KBM-7 (cell line): ENCODE results near the gene MIGA2.

ENCODE experiments used
- DNase-seq: peaks from one replicate; pipeline ENCODE4 v3.0.0-alpha.2; 2015
- in situ Hi-C: fragments of 300-500 bp; cut with MboI; formaldehyde crosslinking; loops from 2 replicates; pipeline ENCODE4 v1.14.3; 2020; ENCODE audit warnings: low sequenced_read_pairs, low pct_unique_long_range_greater_than_20kb, mixed read lengths

Gene MIGA2

DNA sequence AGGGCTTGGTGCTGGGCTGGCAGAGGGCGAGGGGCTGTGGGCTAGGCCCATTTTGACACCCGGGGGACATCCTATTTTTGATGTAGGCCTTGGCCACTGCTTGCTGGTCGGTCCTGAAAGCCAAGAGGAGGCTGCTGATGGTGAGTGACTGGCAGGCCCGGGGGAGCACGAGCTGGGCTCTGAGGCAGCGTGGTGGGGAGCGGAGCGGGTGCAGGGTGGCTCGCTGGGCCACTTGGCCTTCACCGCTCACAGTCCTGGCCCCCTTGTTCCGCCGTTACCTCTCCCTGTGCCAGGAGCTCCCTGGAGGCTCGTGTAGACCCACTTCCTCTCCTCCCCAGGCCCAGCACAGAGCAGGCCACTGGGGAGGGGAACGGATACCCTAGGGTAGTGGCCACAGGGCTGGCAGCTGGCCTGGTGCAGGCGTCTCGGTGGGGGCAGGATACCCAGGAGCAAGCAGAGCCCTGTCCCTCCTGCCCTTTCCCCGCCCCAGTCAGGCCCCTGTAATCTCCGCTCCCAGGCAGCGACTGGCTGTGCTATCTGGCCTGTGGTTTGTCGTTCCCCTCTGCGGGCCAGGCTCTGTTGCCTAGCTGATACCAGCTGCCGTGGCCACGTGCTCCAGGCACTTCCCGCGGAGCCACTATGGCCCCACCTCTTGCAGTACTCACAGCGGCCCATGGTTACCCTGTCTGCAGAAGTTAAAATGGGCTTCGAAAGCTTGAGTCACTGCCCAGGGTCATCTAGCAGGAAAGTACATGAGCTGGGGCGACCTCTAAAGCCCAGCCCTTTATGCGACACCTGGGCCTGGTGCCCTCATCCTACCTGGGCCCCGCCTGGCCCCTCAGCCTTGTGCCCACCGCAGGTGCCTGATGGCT lies 32.8 kb downstream of the MIGA2 start:
- DNase-seq, result peak; percentile 91
- in situ Hi-C loops, result no loop called here

DNA sequence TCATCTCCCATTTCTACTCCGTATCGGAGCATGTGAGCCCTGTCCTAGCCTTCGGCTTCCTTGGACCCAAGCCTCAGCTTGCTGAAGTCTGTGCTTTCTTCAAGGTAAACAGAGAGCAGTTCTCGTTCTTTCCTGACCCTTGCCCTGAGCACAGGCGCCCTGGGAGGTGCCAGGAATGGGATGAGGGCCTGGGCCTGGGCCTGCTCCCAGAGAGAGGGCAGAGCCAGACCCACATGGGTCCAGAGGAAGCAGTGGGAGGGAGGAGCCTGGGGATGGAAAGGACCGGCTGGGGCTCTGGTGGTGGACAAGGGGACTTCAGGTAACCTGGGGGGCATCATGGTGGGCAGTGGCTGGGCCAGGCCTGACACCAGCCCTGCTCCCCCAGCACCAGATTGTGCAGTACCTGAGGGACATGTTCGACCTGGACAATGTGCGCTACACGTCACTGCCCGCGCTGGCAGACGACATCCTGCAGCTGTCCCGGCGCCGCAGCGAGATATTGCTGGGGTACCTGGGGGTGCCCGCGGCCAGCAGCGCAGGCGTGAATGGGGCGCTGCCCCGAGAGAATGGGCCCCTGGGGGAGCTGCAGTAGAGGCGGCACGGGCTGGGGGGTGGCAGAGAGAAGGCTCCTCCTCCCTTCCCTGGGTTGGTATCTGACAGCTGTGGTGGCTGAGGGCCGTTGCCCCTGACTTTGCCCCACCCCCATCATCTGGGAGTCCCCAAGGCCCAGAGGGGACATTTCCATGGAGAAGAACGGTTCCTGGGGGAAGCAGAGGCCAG lies 33.6 kb downstream of the MIGA2 start:
- in situ Hi-C loops, result no loop called here

DNA sequence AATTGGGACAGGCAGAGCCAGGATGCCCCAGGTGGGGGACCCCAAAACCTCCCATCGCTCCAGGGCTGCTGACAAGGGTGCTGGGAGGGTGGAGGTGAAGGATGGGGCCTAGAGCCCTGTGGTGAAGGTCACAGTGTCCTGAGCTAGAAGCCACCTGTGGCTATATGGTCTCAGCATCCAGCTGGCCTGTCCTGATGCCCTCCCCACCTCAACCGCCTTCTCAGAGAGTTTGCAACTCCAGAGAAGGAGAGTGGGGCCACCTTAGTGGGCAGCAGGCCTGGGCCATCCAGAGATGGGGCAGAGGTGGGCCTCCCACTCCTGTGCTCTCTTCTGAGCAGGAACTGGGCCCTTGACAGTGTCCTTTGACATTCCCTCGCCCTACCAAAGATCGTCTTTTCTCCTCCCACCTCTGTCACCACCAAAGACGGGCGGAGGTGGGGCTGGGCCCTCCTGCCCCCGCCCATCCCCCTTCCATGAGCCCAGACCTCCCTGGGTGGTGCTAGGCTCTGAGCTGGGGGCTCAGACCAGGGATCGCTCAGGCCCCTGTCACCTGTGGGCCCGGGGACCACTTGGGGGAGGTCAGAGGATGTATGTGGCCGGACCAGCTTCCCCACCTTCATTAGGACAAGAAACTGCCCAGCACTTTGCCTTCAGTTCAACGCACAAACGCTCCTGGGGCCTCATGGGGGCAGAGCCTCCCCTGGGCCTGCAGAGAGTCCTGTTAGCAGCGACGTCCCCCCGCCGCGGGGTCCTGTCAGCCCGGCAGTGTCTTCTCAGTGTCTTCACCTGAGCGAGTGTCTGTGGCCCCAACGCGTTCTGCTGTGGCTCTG lies 34.5 kb downstream of the MIGA2 start:
- no peak for DNase-seq
- in situ Hi-C loops, result no loop called here

More for the DNA sequence above, 33.6 kb downstream of the MIGA2 start:
- DNase-seq, result no peak

GRCh38 chr9:129071526-129072126 lies 35.2 kb downstream of the MIGA2 start:
- no peak for DNase-seq
- in situ Hi-C loops, result no loop called here

DNA sequence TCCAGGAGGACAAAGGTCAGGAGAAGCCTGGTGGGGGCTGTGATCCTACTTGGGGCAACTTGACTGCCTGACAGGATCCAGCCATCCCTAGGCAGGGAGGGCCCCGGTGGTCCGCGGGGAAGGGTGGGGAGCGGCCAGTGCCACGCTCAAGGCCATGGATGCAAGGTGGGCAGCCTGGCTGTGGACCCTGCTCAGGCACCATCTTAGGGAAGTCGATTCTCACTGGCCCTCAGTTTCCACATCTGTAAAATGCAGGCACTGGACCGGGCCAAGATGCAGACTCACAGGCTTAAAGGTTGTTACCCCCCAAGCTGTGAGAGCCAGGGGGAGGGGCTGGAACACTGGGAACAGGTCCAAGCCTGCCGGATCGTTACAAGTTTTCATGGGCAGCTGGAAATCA lies 35.7 kb downstream of the MIGA2 start:
- no peak for DNase-seq
- in situ Hi-C loops, result no loop called here

GRCh38 chr9:129073404-129073803 lies 37.0 kb downstream of the MIGA2 start:
- DNase-seq, result no peak
- in situ Hi-C loops, result no loop called here

DNA sequence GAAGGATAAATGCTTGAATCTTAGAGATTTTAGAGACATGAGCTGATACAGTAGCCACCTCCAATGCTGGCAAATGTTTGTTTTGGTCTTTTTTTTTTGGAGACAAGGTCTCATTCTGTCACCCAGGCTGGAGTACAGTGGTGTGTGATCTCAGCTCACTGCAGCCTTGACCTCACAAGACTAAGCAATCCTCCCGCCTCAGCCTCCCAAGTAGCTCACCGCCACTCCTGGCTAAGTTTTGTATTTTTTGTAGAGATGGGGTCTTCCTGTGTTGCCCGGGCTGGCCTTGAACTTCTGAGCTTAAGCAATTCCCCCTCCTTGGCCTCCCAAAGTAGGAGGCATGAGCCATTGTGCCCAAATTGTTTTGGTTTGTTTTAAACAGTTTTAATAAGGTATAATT lies 37.7 kb downstream of the MIGA2 start:
- no peak for DNase-seq
- in situ Hi-C loops, result no loop called here

DNA sequence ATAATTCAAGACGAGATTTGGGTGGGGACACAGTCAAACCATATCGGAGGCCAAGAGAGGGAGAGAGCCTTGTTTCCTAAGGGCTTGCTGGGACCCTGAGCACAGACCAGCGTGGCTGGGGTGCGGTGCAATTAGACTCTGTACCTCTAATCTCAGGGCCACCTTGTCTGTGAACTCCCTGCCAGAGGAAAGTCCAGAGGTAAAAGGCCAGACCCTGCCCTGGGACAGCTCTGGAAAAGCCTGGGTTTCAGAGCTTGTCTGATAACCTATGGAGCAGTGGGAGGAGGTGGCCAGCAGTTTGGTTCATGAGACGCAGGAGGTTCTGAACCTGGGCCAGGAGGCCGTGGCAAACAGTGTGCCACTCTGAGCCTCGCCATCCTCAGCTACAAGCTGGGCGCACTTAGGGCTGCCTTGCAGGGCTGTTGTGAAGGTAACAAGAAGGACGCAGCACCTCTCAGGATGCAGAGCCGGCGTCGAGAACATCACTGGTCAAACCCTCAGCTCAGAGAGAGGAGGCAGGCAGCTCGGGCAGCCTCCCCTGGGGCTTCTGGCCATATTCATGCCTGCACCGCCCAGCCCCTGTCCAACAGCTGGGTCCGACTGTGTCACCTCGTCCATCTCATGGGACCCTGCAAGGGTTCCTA lies 39.7 kb downstream of the MIGA2 start:
- no peak for DNase-seq
- in situ Hi-C loops, result no loop called here

DNA sequence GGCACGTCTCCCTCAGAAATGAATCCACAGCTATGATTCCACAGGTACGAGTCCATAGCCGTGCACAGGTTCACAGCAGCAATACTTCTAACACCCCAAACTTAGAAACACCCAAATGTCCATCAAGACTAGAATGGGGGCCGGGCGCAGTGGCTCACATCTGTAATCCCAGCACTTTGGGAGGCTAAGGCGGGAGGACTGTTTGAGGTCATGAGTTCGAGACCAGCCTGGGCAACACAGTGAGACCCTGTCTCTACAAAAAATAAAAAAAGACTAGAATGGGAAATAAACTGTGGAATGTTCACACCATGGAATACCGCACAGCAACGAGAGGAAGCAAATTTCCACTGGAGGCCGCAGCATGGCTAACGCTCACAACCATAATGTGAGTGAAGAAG lies 40.2 kb downstream of the MIGA2 start:
- in situ Hi-C loops, result no loop called here
- no peak for DNase-seq

- no peak for DNase-seq
- in situ Hi-C loops, result no loop called here
Measured at GRCh38 chr9:129077236-129077635, 40.8 kb downstream of the MIGA2 start.

DNA sequence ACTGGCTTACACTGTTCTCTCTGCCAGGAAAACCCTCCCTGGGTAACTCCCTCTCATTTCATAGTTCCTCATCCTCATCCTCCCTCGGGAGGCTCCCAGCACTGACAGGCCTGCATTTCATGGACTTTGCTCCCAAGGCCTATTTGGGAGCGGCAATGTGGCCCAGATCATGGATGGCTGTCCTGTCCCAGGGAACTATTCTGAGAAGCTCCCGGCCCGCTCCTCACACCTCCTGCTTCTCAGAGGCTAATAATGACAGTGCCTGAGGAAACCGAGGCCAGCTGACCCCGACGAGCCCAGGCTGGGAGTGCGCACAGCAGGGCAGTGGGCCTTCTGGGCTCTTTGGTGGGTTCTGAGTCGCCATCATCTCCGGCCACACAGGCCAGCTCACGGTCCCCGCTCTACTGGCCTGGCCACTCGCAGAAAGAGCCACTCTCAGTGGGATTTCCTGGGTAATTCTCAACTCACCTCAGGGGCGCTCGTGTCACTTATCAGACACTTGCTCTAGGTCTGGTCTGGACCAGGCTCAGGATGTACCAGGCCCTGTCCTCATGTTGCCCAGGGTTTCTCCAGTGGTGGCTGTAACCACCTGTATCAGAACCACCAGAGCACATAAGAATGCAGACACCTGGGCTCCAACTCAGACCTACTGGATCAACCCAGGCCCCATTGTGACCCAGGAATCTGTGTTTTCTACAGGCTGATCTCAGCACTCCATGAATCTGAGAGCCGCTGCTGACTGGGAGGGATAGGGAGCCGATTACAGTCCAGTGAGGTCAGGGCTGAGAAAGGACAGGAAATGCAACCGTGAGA lies 42.5 kb downstream of the MIGA2 start:
- in situ Hi-C loops, result no loop called here

GRCh38 chr9:129079829-129080228 lies 43.4 kb downstream of the MIGA2 start:
- in situ Hi-C loops, result no loop called here
- DNase-seq, result no peak

More for the DNA sequence above, 42.5 kb downstream of the MIGA2 start:
- no peak for DNase-seq

- DNase-seq, result no peak
- in situ Hi-C loops, result no loop called here
Measured at GRCh38 chr9:129080298-129080600, 43.8 kb downstream of the MIGA2 start.

DNA sequence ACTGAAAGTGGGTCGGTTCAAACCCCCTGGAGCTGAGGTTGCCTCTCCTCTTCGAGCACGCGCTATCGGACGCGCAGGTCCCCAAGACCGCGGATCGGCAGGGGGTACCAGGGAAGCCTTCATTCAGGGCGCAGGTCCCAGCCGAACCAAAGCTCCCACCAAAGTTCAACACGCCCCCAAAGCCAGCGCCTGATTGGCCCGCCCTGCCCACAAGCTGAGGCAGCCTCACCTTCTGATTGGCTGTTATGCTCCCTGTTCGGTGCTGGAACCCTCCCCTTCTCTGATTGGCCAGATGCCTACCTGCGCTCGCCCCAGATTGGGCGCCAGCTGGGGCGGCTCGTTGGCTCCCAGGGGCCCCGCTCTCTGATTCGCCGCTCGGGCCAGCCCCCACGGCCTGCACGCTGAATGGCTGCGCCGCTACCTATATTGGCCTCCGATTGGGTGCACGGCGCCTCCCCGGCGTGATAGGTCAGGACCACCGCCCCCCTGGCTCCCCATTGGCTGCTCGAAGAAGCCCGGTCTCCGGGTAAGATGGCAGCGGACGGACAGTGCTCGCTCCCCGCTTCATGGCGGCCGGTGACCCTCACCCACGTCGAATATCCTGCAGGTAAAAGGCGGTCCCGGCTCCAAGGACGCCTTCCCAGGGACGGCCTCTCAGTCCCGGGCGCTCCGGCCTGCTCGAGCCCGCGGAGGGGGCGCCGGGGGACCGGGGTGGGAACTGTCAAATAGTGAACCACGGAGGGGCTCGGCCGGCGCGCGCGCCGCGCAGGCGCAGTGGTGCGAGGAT lies 44.4 kb downstream of the MIGA2 start, which contains the start of gene DOLPP1:
Gene DOLPP1 (plus strand): TSS at position 511 of the 787 bp plus-strand sequence. CDS start 21 bp downstream, at position 532.
- DNase-seq, result peak; percentile 100
- in situ Hi-C loops, result no loop called here

- in situ Hi-C loops, result no loop called here
Measured at GRCh38 chr9:129081388-129081904, 45.0 kb downstream of the MIGA2 start.

GRCh38 chr9:129084087-129084486 lies 47.7 kb downstream of the MIGA2 start:
- DNase-seq, result no peak
- in situ Hi-C loops, result no loop called here

More at GRCh38 chr9:129081388-129081904, 45.0 kb downstream of the MIGA2 start:
- DNase-seq, result no peak

DNA sequence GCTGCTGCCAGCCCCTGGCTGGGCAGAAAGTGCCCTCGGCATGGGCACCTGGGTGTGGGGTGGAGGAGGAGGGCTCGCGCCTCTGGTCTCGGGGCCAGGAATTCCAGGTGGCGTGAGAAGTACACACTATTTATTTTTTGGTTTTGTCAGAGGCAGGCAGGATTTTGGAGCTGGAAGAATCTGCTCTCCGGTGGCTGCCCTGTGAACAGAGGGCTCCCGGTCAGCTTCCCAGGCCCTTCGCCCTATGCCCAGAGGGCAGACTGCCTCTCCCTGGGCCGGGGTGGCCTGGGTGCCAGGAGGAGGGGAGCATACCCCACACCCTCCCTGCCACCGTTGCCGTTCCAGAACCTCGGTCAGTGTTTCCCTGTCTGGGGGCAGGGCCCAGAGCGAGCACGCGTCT lies 52.8 kb downstream of the MIGA2 start:
- in situ Hi-C loops, result no loop called here
- no peak for DNase-seq
